RPMI7951 (cell line): Measurements from ENCODE around the gene EGFR. TPM values are rescaled to one million over a fixed set of nuclear protein-coding genes. Genes with fewer than 3 reads are reported as not detected.

Source experiments
- DNase-seq: peaks from one replicate; pipeline ENCODE4 v3.0.0-alpha.2; 2012; ENCODE audit warnings: low read depth
- total RNA-seq: library from RNA; depleted of rRNA; stranded (reverse); fragments of >200 nt; shearing (Covaris generic); gene quantifications from 2 replicates; pipeline ENCODE4 v1.2.3, GENCODE V29; 2014

The EGFR gene
- total RNA-seq, 1 experiment from 2014 or later = 40.9 TPM

- no peak for DNase-seq
Observed at GRCh38 chr7:55188590-55189138, 169.8 kb downstream of the EGFR start.

- DNase-seq = no peak
Observed at GRCh38 chr7:55189146-55189766, 170.4 kb downstream of the EGFR start.

DNA sequence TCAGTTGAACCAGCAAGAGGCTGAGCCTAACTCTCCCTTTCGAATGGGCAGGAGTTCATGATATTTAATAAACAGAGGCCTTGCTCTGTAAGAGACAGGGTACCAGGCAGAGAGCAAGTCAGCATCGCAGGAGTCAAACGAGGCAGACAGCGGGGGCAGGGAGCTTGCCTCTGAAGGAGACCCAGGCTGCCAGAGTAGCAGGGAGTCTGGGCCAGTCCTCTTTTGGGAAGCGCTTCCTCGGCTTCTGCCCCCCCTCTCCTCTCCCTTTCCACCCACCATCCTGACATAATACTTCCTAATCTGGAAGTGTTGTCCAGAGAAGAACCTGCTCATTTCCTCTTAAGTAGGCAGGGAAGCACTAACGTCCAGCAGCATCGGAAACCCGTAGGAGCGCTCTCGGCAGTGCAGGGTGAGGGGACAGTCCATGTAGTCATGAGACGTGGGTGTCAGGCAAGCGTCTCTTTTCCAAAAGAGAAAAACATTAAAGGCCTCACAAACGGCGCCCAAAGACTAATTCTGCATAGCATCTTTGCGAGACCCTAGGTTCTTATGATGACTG is 171.1 kb downstream of the EGFR start:
- no peak for DNase-seq

GRCh38 chr7:55190511-55191160 is 171.8 kb downstream of the EGFR start:
- DNase-seq = no peak

DNA sequence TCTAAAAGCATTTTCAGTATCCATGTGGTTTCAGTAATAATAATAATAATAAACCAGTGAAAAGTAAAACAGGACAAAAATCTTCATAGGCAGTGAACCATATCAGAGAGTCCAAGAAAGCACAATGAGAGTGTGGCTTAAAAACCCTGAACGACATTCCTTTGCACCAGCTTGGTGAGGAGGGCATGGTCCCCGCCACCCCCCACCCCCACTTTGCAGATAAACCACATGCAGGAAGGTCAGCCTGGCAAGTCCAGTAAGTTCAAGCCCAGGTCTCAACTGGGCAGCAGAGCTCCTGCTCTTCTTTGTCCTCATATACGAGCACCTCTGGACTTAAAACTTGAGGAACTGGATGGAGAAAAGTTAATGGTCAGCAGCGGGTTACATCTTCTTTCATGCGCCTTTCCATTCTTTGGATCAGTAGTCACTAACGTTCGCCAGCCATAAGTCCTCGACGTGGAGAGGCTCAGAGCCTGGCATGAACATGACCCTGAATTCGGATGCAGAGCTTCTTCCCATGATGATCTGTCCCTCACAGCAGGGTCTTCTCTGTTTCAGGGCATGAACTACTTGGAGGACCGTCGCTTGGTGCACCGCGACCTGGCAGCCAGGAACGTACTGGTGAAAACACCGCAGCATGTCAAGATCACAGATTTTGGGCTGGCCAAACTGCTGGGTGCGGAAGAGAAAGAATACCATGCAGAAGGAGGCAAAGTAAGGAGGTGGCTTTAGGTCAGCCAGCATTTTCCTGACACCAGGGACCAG is 172.5 kb downstream of the EGFR start:
- no peak for DNase-seq

GRCh38 chr7:55191926-55192692 is 173.3 kb downstream of the EGFR start:
- no peak for DNase-seq

DNA sequence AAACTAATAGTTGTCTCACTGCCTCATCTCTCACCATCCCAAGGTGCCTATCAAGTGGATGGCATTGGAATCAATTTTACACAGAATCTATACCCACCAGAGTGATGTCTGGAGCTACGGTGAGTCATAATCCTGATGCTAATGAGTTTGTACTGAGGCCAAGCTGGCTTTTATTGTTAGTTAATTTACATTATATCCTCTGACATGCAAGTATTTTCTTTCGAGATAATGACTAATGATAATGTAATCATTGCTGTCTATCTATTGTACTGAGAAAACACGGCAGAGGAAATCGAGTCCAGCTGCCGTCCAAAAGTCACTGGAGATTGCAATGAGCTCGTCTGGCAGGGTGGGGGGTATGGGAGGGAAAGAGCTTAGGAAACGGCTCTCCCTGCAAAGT is 173.9 kb downstream of the EGFR start:
- DNase-seq = peak; percentile 91

- DNase-seq = no peak
Observed at GRCh38 chr7:55193245-55193644, 174.4 kb downstream of the EGFR start.

- DNase-seq = no peak
Observed at GRCh38 chr7:55194522-55194921, 175.7 kb downstream of the EGFR start.

- DNase-seq = no peak
Observed at GRCh38 chr7:55198634-55199392, 180.0 kb downstream of the EGFR start.

GRCh38 chr7:55199418-55199817 is 180.6 kb downstream of the EGFR start:
- DNase-seq = no peak

DNA sequence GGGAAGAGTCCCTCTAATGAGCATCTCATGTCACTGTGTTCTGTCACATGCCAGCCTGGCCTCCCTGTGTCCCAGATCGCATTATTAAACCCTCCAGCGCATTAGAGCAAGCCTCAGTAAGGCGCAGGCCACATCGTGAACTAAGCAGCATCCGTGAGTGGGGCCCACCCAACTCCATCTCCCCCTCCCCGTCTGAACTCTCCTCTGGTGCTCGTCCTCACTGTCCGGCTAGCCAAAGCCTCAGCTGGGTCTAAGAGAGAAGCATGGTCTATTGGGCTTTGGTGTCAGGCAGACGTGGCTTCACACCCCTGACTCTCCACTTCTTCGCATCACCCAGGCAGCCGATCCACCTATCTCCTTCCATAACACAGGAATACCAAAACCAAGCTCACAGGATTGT is 181.6 kb downstream of the EGFR start:
- no peak for DNase-seq

DNA sequence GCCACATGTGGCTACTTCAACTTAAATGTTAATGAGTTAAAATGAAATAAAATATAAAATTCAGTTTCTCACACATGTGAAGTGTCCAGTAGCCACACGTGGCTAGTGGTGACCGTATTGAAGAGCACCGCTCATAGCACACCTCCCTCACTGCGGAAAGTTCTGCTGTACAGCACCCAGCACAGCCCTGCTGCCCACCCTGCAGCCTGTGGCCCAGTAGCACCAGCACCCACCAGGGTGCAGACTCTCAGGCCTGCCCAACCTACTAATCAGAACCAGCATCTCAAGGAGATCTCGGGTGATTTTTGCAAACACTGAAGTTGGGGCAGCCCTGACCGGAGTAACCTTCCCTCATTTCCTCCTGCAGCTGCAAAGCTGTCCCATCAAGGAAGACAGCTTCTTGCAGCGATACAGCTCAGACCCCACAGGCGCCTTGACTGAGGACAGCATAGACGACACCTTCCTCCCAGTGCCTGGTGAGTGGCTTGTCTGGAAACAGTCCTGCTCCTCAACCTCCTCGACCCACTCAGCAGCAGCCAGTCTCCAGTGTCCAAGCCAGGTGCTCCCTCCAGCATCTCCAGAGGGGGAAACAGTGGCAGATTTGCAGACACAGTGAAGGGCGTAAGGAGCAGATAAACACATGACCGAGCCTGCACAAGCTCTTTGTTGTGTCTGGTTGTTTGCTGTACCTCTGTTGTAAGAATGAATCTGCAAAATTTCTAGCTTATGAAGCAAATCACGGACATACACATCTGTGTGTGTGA is 183.5 kb downstream of the EGFR start:
- no peak for DNase-seq

GRCh38 chr7:55203300-55203699 is 184.5 kb downstream of the EGFR start:
- no peak for DNase-seq

- DNase-seq = no peak
Observed at GRCh38 chr7:55205124-55205955, 186.5 kb downstream of the EGFR start.

GRCh38 chr7:55206235-55207029 is 187.6 kb downstream of the EGFR start:
- peak; percentile 53 for DNase-seq

GRCh38 chr7:55207436-55208125 is 188.8 kb downstream of the EGFR start:
- no peak for DNase-seq

GRCh38 chr7:55209366-55209765 is 190.5 kb downstream of the EGFR start:
- no peak for DNase-seq
